Measurements from ENCODE around the gene SLC35F4.

DNA sequence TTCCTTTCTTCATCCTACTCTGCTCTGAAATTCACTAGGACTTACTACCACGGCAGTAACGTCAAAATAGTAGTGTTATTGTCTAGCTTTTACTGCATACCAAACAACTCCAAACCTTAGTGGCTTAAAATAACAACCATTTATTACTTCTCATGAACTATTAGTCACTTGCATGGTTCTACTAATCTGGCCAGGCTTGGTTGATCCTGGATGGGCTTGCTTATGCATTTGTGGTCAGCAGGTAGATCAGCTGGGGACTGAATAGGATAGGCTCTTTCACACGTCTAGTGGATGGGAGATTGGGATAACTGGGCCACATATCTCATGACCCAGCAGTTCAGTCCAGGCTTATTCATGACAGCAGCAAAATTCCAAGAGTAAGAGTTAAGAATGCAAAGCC, 9.4 kb upstream of the SLC35F4 start:
- TF ChIP-seq, protein P1, sequence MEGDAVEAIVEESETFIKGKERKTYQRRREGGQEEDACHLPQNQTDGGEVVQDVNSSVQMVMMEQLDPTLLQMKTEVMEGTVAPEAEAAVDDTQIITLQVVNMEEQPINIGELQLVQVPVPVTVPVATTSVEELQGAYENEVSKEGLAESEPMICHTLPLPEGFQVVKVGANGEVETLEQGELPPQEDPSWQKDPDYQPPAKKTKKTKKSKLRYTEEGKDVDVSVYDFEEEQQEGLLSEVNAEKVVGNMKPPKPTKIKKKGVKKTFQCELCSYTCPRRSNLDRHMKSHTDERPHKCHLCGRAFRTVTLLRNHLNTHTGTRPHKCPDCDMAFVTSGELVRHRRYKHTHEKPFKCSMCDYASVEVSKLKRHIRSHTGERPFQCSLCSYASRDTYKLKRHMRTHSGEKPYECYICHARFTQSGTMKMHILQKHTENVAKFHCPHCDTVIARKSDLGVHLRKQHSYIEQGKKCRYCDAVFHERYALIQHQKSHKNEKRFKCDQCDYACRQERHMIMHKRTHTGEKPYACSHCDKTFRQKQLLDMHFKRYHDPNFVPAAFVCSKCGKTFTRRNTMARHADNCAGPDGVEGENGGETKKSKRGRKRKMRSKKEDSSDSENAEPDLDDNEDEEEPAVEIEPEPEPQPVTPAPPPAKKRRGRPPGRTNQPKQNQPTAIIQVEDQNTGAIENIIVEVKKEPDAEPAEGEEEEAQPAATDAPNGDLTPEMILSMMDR (conservative IDR thresholded peaks at IDR 0.05; ENCODE audit: low read depth, low read length): no peak
- TF ChIP-seq, protein P2, sequence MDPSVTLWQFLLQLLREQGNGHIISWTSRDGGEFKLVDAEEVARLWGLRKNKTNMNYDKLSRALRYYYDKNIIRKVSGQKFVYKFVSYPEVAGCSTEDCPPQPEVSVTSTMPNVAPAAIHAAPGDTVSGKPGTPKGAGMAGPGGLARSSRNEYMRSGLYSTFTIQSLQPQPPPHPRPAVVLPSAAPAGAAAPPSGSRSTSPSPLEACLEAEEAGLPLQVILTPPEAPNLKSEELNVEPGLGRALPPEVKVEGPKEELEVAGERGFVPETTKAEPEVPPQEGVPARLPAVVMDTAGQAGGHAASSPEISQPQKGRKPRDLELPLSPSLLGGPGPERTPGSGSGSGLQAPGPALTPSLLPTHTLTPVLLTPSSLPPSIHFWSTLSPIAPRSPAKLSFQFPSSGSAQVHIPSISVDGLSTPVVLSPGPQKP (IDR thresholded peaks at IDR 0.05; ENCODE audit: borderline replicate concordance, low read depth, low read length): no peak
- TF ChIP-seq POLR2A (IDR thresholded peaks at IDR 0.05; ENCODE audit: low read depth, low read length) (no peak), SMC3 (IDR thresholded peaks at IDR 0.05; ENCODE audit: low read depth, low read length) (no peak)
